Measurements from ENCODE around the gene BCL11A. TPM values are rescaled to one million over a fixed set of nuclear protein-coding genes. Genes with fewer than 3 reads are reported as not detected.

Gene BCL11A
- total RNA-seq, 1 experiment from 2014 or later: 0.33 TPM

DNA sequence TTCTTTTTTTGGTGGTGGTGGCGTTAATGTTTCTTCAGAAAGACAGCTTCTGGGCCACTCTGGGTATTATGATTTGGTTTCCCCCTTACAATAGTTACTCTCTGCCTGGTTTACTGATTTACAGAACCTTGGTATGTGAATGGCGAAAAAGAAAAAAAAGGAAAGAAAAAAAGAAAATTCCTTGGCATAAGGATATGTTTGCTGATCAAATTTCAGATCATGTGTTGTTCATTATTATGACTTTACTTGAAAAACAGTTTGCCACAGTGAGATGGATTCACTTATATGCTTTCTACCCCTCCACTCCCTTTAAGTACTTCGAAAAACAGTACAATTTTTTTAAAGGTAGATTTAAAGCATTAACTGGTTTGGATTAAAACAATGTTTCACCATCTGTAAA is 21.0 kb downstream of the BCL11A start:
- in situ Hi-C loops (cut with HindIII; ENCODE audit: low pct_unique_long_range_greater_than_20kb, low sequenced_read_pairs): no loop called here

GRCh38 chr2:60531701-60532133 is 21.7 kb downstream of the BCL11A start:
- ChIA-PET CTCF (no interaction called here), POLR2A (no interaction called here)
- Histone ChIP-seq H3K27ac (ENCODE audit: low read length) (no peak overlapping the region), H3K4me3 (ENCODE audit: low read depth in 2 of 2, low read length in 2 of 2) (no peak overlapping the region), H3K9me3 (ENCODE audit: control insufficient read depth, insufficient read depth, low read depth, low read length) (no peaks in the 10 kb centered on the region), H3K27me3 (ENCODE audit: control insufficient read depth, insufficient read depth, low read length) (peaks cover 35% of the 10 kb centered on the region), H3K36me3 (ENCODE audit: control insufficient read depth, insufficient read depth, low read length) (no peaks in the 10 kb centered on the region), H3K4me1 (ENCODE audit: control insufficient read depth, insufficient read depth, low read length) (no peaks in the 10 kb centered on the region; the same call in 1 of the 2 replicates)
- no TSS peak for BruUV-seq (replicated peaks)
- intact Hi-C loops (cut with micrococcal nuclease; ENCODE audit: unreplicated experiment) (no loop called here), in situ Hi-C loops (cut with HindIII; ENCODE audit: low pct_unique_long_range_greater_than_20kb, low sequenced_read_pairs) (no loop called here)
- ATAC-seq (no peak), DNase-seq (ENCODE audit: low read depth, low spot score) (no peak)
- TF ChIP-seq TCF7L2 (IDR thresholded peaks at IDR 0.05; ENCODE audit: low read depth, low read length) (no peak), REST (IDR thresholded peaks at IDR 0.05; ENCODE audit: insufficient read depth in 1 of 2, low read depth in 2 of 2, low read length in 1 of 2) (no peak), POLR2AphosphoS5 (IDR thresholded peaks at IDR 0.05; ENCODE audit: low read depth, low read length) (no peak), SIN3A (IDR thresholded peaks at IDR 0.05; ENCODE audit: borderline replicate concordance, insufficient read depth, low read depth, low read length) (no peak)
- TF ChIP-seq, protein P1, sequence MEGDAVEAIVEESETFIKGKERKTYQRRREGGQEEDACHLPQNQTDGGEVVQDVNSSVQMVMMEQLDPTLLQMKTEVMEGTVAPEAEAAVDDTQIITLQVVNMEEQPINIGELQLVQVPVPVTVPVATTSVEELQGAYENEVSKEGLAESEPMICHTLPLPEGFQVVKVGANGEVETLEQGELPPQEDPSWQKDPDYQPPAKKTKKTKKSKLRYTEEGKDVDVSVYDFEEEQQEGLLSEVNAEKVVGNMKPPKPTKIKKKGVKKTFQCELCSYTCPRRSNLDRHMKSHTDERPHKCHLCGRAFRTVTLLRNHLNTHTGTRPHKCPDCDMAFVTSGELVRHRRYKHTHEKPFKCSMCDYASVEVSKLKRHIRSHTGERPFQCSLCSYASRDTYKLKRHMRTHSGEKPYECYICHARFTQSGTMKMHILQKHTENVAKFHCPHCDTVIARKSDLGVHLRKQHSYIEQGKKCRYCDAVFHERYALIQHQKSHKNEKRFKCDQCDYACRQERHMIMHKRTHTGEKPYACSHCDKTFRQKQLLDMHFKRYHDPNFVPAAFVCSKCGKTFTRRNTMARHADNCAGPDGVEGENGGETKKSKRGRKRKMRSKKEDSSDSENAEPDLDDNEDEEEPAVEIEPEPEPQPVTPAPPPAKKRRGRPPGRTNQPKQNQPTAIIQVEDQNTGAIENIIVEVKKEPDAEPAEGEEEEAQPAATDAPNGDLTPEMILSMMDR (IDR thresholded peaks at IDR 0.05): no peak

More for the DNA sequence above, 21.0 kb downstream of the BCL11A start:
- Histone ChIP-seq H3K9me3 (ENCODE audit: control insufficient read depth, insufficient read depth, low read depth, low read length) (no peaks in the 10 kb centered on the region), H3K36me3 (ENCODE audit: control insufficient read depth, insufficient read depth, low read length) (no peaks in the 10 kb centered on the region), H3K27me3 (ENCODE audit: control insufficient read depth, insufficient read depth, low read length) (peaks cover 35% of the 10 kb centered on the region), H3K4me3 (ENCODE audit: low read depth in 2 of 2, low read length in 2 of 2) (no peak overlapping the region), H3K27ac (ENCODE audit: low read length) (no peak overlapping the region), H3K4me1 (ENCODE audit: control insufficient read depth, insufficient read depth, low read length) (no peaks in the 10 kb centered on the region)
- ChIA-PET CTCF (no interaction called here), POLR2A (no interaction called here)
- TF ChIP-seq SIN3A (IDR thresholded peaks at IDR 0.05; ENCODE audit: borderline replicate concordance, insufficient read depth, low read depth, low read length): no peak
- TF ChIP-seq TCF7L2 (IDR thresholded peaks at IDR 0.05; ENCODE audit: low read depth, low read length): no peak
- no peak for TF ChIP-seq POLR2AphosphoS5 (IDR thresholded peaks at IDR 0.05; ENCODE audit: low read depth, low read length)
- TF ChIP-seq REST (IDR thresholded peaks at IDR 0.05; ENCODE audit: insufficient read depth in 1 of 2, low read depth in 2 of 2, low read length in 1 of 2): no peak
- TF ChIP-seq, protein P1 (IDR thresholded peaks at IDR 0.05): no peak
- ATAC-seq (no peak), DNase-seq (ENCODE audit: low read depth, low spot score) (no peak)
- BruUV-seq (replicated peaks): no TSS peak
- intact Hi-C loops (cut with micrococcal nuclease; ENCODE audit: unreplicated experiment): no loop called here
